GM12864 (cell line): ENCODE measurements around the gene SOX12.

Experiments used
- DNase-seq: peaks from one replicate; pipeline ENCODE4 v3.0.0-alpha.2; 2011; ENCODE audit warnings: low read depth
- H3K4me3 ChIP-seq: 2 replicates; pipeline ENCODE4 v1.5.1; 2011; ENCODE audit warnings: mild to moderate bottlenecking, low read depth, low read length, control low read depth
- TF ChIP-seq, protein P1 (sequence below): IDR thresholded peaks from 2 replicates; pipeline ENCODE4 v1.5.1; 2011; ENCODE audit warnings: low read depth, mild to moderate bottlenecking, moderate library complexity, low read length, control low read depth, inconsistent platforms; ENCODE audit errors: missing control alignments

Gene SOX12

DNA sequence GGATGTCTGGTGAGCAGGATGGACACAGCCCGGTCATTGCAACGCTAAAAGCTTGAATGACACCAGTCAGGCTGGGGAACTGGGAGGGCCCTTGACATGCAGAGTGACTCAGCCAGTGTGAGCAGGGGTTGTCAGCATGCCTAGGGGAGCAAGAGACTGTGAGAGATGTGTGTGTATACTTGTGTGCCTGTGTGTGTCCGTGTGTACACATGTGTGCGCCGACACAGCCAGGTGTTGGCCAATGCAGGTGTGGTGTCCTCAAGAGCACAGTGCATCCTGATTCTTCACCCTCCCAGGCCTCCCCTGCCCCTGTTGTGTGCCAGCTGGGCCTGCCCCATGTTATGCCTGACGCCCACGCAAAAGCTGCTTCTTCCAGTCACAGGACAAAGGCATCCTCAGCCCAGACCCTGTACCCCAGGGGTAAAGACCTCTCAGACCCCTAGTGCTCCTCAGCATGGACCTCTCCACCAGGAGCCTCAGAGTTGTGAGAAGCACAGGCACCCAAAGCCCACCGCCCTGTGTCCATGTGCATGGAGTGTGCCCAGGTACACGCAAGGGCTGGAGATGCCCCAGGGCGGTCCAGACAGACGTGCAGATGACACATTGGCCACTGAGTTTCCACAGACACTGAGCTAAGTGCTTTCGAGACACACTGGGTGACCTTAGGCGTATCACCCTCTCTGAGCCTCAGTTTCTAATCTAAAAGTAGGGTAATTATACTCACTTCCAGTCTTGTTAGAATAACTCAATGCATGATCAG is 38.1 kb downstream of the SOX12 start:
- no peak for DNase-seq
- TF ChIP-seq, protein P1, sequence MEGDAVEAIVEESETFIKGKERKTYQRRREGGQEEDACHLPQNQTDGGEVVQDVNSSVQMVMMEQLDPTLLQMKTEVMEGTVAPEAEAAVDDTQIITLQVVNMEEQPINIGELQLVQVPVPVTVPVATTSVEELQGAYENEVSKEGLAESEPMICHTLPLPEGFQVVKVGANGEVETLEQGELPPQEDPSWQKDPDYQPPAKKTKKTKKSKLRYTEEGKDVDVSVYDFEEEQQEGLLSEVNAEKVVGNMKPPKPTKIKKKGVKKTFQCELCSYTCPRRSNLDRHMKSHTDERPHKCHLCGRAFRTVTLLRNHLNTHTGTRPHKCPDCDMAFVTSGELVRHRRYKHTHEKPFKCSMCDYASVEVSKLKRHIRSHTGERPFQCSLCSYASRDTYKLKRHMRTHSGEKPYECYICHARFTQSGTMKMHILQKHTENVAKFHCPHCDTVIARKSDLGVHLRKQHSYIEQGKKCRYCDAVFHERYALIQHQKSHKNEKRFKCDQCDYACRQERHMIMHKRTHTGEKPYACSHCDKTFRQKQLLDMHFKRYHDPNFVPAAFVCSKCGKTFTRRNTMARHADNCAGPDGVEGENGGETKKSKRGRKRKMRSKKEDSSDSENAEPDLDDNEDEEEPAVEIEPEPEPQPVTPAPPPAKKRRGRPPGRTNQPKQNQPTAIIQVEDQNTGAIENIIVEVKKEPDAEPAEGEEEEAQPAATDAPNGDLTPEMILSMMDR: no peak
- H3K4me3 ChIP-seq: no peak overlapping the region

DNA sequence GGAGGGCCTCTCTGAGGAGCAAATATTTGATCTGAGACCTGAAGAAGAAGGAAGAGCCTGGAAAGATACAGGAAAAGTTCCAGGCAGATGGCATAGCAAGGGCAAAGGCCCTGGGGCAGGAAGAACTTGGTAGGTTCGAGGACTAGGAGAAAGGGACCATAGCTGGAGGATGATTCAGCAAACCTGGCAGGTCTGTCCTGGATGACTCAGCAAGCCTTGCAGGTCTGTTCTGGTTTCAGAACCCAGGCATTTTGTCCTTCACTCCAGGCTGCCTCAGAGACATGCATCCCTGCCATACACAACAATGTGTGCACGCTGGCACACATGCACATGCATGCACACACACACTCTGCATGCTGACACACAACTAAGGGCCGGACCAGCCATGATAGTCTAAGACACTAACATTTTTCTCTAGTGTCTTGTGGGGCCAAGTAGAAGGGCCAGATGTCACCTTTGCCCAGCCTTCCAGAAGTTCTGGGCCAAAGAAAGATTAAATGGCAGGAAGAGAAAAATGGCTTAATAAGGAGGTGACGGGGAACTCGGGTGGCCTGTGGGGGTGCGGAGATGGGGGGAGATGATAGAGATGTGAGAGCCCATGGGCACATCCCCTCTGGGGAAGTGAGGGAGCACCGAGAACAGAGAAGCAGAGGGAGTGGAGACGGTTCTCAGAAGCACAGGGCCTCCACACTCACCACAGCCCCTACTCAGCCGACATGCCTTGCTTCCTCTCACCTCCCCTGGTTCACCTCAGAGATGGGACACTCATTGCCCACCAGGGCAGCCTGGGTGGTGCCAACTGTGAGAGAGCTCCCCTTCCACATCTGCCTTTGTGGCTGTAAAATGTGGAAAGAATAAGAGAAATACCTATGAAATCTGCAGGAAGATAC is 39.8 kb downstream of the SOX12 start:
- DNase-seq: no peak
- TF ChIP-seq, protein P1: no peak
- no peak overlapping the region for H3K4me3 ChIP-seq

DNA sequence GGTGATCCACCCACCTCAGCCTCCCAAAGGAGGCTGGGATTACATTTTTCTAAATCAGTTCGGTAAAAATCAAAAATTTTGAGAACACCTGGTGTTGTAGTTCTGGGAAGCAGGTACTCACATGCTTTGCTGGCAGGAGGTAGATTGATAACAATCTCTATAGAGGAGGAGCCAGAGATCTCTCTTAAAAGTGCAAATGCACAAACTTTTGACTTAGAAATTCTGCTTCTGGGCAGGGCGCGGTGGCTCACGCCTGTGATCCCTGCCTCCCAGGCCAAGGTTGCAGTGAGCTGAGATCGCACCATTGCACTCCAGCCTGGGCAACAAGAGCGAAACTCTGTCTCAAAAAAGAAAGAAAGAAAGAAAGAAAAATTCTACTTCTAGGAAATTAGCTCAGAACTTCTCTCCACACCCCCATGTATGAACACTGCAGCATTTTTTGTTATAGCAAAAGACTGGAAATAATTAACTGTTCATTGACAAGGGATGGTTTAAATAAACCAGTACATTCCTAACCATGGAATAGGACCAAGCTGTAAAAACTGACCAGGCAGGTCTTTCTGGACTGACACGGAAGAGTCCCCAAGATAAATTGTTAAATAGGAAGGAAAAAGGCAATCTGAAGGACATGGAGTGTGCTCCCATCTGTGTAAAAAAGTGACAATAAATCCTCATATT is 40.8 kb downstream of the SOX12 start:
- DNase-seq: no peak
- TF ChIP-seq, protein P1: no peak

DNA sequence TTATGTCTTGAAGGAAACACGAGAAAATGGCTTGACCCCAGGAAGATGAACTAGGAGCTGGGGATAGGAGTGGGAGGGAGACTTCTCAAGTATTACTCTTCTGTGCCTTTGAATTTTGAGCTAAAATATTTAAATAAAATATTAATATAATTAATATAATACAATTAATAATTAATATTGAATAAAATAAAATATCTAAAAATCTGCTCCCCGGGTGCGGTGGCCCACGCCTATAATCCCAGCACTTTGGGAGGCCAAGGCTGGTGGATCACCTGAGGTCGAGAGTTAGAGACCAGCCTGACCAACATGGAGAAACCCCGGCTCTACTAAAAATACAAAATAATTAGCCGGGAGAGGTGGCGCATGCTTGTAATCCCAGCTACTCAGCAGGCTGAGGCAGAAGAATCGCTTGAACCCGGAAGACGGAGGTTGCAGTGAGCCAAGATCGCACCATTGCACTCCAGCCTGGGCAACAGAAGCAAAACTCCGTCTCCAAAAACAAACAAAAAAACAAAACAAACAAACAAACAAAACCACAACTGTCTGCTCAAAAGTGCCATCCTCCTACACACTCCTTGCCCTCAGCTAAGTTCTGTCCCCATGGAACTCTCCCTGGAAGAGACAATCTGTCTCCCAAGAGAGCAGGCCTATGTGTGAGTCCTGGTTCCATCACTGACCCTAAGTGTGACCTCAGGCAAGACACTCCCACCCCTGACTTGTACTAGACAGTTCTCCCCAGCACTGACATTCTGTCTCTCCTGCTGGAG is 41.5 kb downstream of the SOX12 start:
- no peak for DNase-seq
- no peak overlapping the region for H3K4me3 ChIP-seq
- TF ChIP-seq, protein P1: no peak

More for the DNA sequence above, 40.8 kb downstream of the SOX12 start:
- H3K4me3 ChIP-seq: no peak overlapping the region

DNA sequence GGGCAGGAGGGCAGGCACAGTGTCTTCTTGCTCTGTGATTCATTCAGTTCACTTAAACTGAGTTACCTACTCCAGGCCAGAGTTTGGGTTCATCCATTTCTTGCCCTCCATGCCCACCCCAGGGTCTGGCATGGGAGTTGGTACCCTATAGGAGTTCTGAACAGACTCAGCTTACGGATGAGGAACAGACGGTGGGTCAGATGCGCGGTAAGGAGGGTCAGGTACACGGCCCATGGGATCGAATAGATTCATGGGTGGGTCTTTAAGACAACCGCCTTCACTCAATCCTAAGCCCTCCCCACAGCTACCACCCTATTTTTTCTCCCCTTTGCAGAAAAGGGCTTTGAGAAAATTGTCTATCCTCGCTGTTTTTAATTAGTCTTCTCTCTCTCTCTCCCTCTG is 42.1 kb downstream of the SOX12 start:
- TF ChIP-seq, protein P1: no peak
- no peak overlapping the region for H3K4me3 ChIP-seq
- DNase-seq: no peak

DNA sequence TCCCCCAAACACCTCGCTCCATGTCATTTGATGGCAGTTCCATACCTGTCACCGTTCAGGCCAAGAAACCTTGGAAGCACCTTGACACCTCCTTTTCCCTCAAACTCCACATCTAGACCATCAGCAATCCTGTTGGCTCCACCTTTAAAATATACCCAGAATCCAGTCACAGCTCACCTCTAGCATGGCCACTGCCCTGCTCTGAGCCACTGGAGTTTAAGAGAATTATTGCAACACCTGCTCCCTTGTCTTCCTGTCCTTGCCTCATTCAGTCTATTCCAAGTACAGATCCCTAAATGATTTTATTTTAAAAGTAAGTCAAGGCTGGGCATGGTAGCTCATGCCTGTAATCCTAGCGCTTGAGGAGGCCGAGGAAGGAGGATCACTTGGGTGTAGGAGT is 43.6 kb downstream of the SOX12 start:
- DNase-seq: no peak
- TF ChIP-seq, protein P1: no peak
- H3K4me3 ChIP-seq: no peak overlapping the region
